ENCODE measurements around the gene CTSH. TPM values are rescaled to one million over a fixed set of nuclear protein-coding genes. Genes with fewer than 3 reads are reported as not detected.

CTSH gene
- total RNA-seq, 1 donor from 2014 or later: 5.7 TPM

- Histone ChIP-seq H3K27ac (ENCODE audit: low read depth, low read length) (peak overlapping the region; percentile 63), H3K4me2 (ENCODE audit: low read length) (peak overlapping the region; percentile 12), H3K9ac (ENCODE audit: low read length) (peak overlapping the region; percentile 49), H4K20me1 (ENCODE audit: insufficient read depth, low read length) (no peaks in the 10 kb centered on the region), H3K4me3 (ENCODE audit: insufficient read depth, low read depth, low read length) (no peak overlapping the region), H3K79me2 (ENCODE audit: insufficient read depth, low read length) (no peaks in the 10 kb centered on the region), H3K27me3 (ENCODE audit: insufficient read depth, low read length) (no peaks in the 10 kb centered on the region), H3K36me3 (ENCODE audit: insufficient read depth, low read length) (no peaks in the 10 kb centered on the region), H3K4me1 (ENCODE audit: insufficient read depth, low read length) (peaks cover 28% of the 10 kb centered on the region), H2AFZ (ENCODE audit: low read depth, low read length) (peak overlapping the region; percentile 74), H3K9me3 (ENCODE audit: insufficient read depth, low read depth, low read length) (no peaks in the 10 kb centered on the region)
- TF ChIP-seq CTCF (IDR thresholded peaks at IDR 0.05; ENCODE audit: insufficient read depth, low read depth, low read length) (no peak), EZH2 (IDR thresholded peaks at IDR 0.05; ENCODE audit: insufficient read depth, low read length) (no peak)
- Mint-ChIP-seq H3K27ac (ENCODE audit: unreplicated experiment) (peak overlapping the region; percentile 96), H3K4me3 (ENCODE audit: unreplicated experiment) (no peak overlapping the region), H3K36me3 (ENCODE audit: low read depth, unreplicated experiment) (no peaks in the 10 kb centered on the region), H3K9me3 (ENCODE audit: unreplicated experiment) (peaks cover 3% of the 10 kb centered on the region), H3K27me3 (ENCODE audit: low read depth, unreplicated experiment) (peaks cover 4% of the 10 kb centered on the region), H3K4me1 (ENCODE audit: low read depth, unreplicated experiment) (peaks cover 51% of the 10 kb centered on the region)
- FAIRE-seq (no peak), DNase-seq (ENCODE audit: low read depth) (no peak)
These were observed 42.9 kb upstream of the CTSH start for GRCh38 chr15:78987556-78988360.

- Histone ChIP-seq H3K27me3 (ENCODE audit: insufficient read depth, low read length) (no peaks in the 10 kb centered on the region), H3K9me3 (ENCODE audit: insufficient read depth, low read depth, low read length) (no peaks in the 10 kb centered on the region), H3K4me1 (ENCODE audit: insufficient read depth, low read length) (peaks cover 23% of the 10 kb centered on the region), H4K20me1 (ENCODE audit: insufficient read depth, low read length) (no peaks in the 10 kb centered on the region), H2AFZ (ENCODE audit: low read depth, low read length) (no peak overlapping the region), H3K36me3 (ENCODE audit: insufficient read depth, low read length) (no peaks in the 10 kb centered on the region), H3K4me2 (ENCODE audit: low read length) (no peak overlapping the region), H3K27ac (ENCODE audit: low read depth, low read length) (no peak overlapping the region), H3K4me3 (ENCODE audit: insufficient read depth, low read depth, low read length) (no peak overlapping the region), H3K79me2 (ENCODE audit: insufficient read depth, low read length) (no peaks in the 10 kb centered on the region), H3K9ac (ENCODE audit: low read length) (no peak overlapping the region)
- peaks cover 46% of the 10 kb centered on the region for H3K4me1 Mint-ChIP-seq (ENCODE audit: low read depth, unreplicated experiment)
- H3K27ac Mint-ChIP-seq (ENCODE audit: unreplicated experiment): no peak overlapping the region
- H3K36me3 Mint-ChIP-seq (ENCODE audit: low read depth, unreplicated experiment): no peaks in the 10 kb centered on the region
- FAIRE-seq: no peak
- no peak for DNase-seq (ENCODE audit: low read depth)
- no peak overlapping the region for H3K4me3 Mint-ChIP-seq (ENCODE audit: unreplicated experiment)
- TF ChIP-seq EZH2 (IDR thresholded peaks at IDR 0.05; ENCODE audit: insufficient read depth, low read length) (no peak), CTCF (IDR thresholded peaks at IDR 0.05; ENCODE audit: insufficient read depth, low read depth, low read length) (no peak)
- H3K27me3 Mint-ChIP-seq (ENCODE audit: low read depth, unreplicated experiment): peaks cover 4% of the 10 kb centered on the region
- peaks cover 5% of the 10 kb centered on the region for H3K9me3 Mint-ChIP-seq (ENCODE audit: unreplicated experiment)
These were observed 41.1 kb upstream of the CTSH start for GRCh38 chr15:78985859-78986475.

- Mint-ChIP-seq H3K27me3 (ENCODE audit: low read depth, unreplicated experiment) (peaks cover 4% of the 10 kb centered on the region), H3K27ac (ENCODE audit: unreplicated experiment) (no peak overlapping the region), H3K36me3 (ENCODE audit: low read depth, unreplicated experiment) (no peaks in the 10 kb centered on the region), H3K4me1 (ENCODE audit: low read depth, unreplicated experiment) (peaks cover 31% of the 10 kb centered on the region), H3K4me3 (ENCODE audit: unreplicated experiment) (no peak overlapping the region), H3K9me3 (ENCODE audit: unreplicated experiment) (peaks cover 5% of the 10 kb centered on the region)
- H3K9me3 ChIP-seq (ENCODE audit: insufficient read depth, low read depth, low read length): no peaks in the 10 kb centered on the region
- H2AFZ ChIP-seq (ENCODE audit: low read depth, low read length): no peak overlapping the region
- no peak overlapping the region for H3K4me2 ChIP-seq (ENCODE audit: low read length)
- H3K4me3 ChIP-seq (ENCODE audit: insufficient read depth, low read depth, low read length): no peak overlapping the region
- H3K36me3 ChIP-seq (ENCODE audit: insufficient read depth, low read length): no peaks in the 10 kb centered on the region
- H4K20me1 ChIP-seq (ENCODE audit: insufficient read depth, low read length): no peaks in the 10 kb centered on the region
- no peaks in the 10 kb centered on the region for H3K27me3 ChIP-seq (ENCODE audit: insufficient read depth, low read length)
- DNase-seq (ENCODE audit: low read depth) (no peak), FAIRE-seq (no peak)
- no peak overlapping the region for H3K9ac ChIP-seq (ENCODE audit: low read length)
- H3K4me1 ChIP-seq (ENCODE audit: insufficient read depth, low read length): peaks cover 12% of the 10 kb centered on the region
- H3K79me2 ChIP-seq (ENCODE audit: insufficient read depth, low read length): no peaks in the 10 kb centered on the region
- no peak overlapping the region for H3K27ac ChIP-seq (ENCODE audit: low read depth, low read length)
- TF ChIP-seq CTCF (IDR thresholded peaks at IDR 0.05; ENCODE audit: insufficient read depth, low read depth, low read length) (no peak), EZH2 (IDR thresholded peaks at IDR 0.05; ENCODE audit: insufficient read depth, low read length) (no peak)
These were observed 39.2 kb upstream of the CTSH start for GRCh38 chr15:78984041-78984440.

Data from astrocyte (in vitro differentiated cells and primary cell).